Measurements from ENCODE around the gene COL25A1. TPM values are rescaled to one million over a fixed set of nuclear protein-coding genes. Genes with fewer than 3 reads are reported as not detected.

Gene COL25A1
- total RNA-seq, 1 donor from 2014 or later, result 0.35 TPM

DNA sequence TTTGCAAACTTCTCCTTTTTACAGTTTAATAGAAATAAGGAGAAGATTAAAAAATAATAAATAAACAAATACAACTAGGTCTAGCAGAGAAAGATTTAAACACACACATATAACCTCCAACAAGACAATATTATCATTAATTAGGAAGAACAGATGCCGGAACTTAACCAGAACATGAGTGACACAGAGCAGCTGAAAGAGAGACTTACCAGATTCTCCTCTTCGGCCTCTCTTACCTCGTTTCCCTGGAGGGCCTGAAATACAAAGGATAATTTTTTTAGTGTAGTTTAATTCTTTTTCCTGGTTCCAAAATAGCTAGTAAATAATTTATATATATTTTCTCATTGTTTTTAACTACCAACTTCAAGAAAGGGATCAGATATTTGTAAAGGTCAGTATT, 252.5 kb downstream of the COL25A1 start:
- TF ChIP-seq, protein P1, sequence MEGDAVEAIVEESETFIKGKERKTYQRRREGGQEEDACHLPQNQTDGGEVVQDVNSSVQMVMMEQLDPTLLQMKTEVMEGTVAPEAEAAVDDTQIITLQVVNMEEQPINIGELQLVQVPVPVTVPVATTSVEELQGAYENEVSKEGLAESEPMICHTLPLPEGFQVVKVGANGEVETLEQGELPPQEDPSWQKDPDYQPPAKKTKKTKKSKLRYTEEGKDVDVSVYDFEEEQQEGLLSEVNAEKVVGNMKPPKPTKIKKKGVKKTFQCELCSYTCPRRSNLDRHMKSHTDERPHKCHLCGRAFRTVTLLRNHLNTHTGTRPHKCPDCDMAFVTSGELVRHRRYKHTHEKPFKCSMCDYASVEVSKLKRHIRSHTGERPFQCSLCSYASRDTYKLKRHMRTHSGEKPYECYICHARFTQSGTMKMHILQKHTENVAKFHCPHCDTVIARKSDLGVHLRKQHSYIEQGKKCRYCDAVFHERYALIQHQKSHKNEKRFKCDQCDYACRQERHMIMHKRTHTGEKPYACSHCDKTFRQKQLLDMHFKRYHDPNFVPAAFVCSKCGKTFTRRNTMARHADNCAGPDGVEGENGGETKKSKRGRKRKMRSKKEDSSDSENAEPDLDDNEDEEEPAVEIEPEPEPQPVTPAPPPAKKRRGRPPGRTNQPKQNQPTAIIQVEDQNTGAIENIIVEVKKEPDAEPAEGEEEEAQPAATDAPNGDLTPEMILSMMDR (IDR thresholded peaks at IDR 0.05), result no peak

DNA sequence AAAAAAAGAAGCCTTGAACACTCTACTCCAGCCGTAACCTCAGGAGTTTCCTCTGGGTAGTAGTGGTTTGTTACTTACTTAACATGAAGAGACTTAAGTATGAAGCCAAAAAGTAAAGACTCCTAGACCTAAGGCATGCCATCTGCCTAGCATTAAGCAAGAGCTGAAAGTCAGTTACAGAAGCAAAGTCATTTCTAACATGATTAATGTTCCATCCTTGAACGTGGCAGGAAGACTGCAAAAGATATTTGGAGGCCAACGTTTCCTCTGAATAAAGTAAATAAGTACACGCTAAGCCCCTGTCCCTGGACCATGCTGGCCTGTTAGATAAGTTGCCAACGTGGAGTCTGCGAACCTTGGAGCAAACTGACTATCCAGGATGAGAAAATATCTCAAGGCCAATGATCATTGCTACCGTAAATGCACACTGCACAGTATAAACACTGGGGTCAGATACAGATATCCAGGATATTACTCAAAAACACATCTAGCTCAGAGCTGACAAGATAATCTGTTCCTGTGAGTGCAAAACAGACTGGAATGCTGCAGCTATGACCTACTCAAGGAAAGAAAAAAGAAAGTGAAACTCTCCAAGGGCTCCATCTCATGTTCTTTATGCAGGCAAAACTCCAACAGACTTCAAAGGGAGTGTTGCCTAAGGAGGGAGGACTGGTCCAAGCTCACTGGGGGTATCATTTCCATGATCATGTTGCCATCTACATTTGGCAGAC, 255.8 kb downstream of the COL25A1 start:
- DNase-seq (no peak), ATAC-seq (peak; percentile 23 to 41)
- TF ChIP-seq, protein P1 (IDR thresholded peaks at IDR 0.05), result no peak
- intact Hi-C loops (cut with DNase I), result no loop called here
- no peaks in the 10 kb centered on the region for H3K36me3 ChIP-seq
- peaks cover 9% of the 10 kb centered on the region for H3K4me1 ChIP-seq
- H3K4me3 ChIP-seq, result peak overlapping the region; percentile 34
- H3K27ac ChIP-seq, result peak overlapping the region; percentile 46
- H3K9me3 ChIP-seq, result no peaks in the 10 kb centered on the region
- no peaks in the 10 kb centered on the region for H3K27me3 ChIP-seq (ENCODE audit: low read depth)

More for the DNA sequence above, 252.5 kb downstream of the COL25A1 start:
- intact Hi-C loops (cut with DNase I), result no loop called here
- DNase-seq (no peak), ATAC-seq (no peak)
- Histone ChIP-seq H3K27me3 (ENCODE audit: low read depth) (no peaks in the 10 kb centered on the region), H3K27ac (no peak overlapping the region), H3K4me3 (no peak overlapping the region), H3K4me1 (peaks cover 9% of the 10 kb centered on the region), H3K36me3 (no peaks in the 10 kb centered on the region), H3K9me3 (no peaks in the 10 kb centered on the region)

DNA sequence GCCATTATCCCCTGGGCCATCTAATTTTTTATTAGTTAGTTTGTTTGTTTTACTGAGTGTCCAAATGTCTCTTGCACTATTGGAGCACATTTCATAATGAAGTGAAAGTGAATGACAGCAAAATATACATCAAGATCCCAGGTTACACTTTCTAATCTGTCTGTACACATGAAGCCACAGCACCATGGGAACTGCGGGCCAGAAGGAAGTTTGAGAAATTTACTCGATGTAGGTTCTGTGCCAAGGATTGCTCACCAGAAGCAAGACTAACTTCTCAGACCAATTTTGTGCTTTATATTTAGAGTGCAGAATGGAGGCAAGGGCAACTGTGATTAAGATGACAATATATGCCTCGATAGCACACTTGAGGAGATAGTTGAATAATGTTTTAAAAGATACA, 258.0 kb downstream of the COL25A1 start:
- TF ChIP-seq, protein P1 (IDR thresholded peaks at IDR 0.05), result no peak
- no peak for DNase-seq
- no peak for ATAC-seq
- Histone ChIP-seq H3K4me1 (peaks cover 9% of the 10 kb centered on the region), H3K27me3 (ENCODE audit: low read depth) (no peaks in the 10 kb centered on the region), H3K27ac (no peak overlapping the region), H3K4me3 (no peak overlapping the region), H3K9me3 (no peaks in the 10 kb centered on the region), H3K36me3 (no peaks in the 10 kb centered on the region)
- intact Hi-C loops (cut with DNase I), result no loop called here

DNA sequence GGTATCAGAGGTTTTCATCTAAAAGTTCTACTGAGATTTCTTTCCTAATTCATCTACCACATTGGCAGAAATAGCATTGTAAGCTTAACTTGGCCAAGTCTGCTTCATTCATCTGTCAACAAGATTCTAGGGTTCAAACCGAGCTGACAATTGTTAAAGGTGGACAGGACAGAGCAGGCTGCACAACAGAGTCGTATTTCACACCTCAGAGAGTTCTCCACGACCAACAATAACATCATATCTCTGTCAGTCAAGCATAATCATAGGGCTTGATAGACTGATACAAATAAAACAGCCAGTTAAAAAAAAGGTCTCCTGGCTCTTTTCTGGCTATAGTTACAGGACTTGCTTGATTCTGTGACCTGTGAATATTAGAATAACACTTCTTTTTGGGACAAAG, 259.2 kb downstream of the COL25A1 start:
- H3K4me1 ChIP-seq, result peaks cover 9% of the 10 kb centered on the region

DNA sequence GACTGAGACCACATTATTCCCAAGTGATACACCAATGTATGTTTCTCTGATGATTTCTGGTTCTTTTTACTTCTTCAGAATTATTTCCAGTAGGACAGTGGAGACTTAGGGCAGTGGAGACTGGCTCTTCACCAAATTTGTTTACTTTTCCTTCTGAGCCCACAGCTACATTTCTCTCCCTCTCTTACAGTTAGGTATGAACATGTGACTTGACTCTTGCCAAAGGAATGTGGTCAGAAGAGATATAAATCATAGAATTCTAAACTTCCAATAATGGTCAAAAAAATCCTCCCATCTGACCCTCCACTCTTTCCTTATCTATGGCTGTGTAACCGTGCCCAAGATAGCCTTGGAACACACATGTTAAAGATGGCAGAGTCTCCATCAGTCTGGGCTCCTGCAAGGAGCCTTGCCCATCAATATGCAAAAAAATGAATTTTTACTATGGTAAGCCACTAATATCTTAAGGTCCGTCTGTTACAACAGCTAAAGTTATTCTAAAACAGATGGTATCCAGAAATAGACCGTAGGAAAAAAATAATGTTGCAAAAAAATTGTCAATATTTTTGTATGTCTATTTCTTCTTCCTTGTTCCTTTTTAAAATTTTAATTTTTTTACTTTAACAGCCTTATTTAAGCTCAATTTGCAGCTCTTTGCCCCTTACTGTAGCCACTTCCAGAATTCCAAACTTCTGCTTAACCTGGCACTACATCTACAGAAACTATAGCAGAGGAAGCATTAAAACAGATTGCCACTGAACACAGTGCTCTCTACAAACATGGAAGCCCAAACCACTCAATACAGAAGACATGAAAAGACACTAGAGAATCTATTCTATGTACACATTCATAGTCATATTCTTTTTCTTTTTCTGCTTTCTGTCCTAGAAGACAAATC, 260.7 kb downstream of the COL25A1 start:
- DNase-seq, result no peak
- no peaks in the 10 kb centered on the region for H3K9me3 ChIP-seq
- H3K27ac ChIP-seq, result no peak overlapping the region
- H3K4me3 ChIP-seq, result no peak overlapping the region
- intact Hi-C loops (cut with DNase I), result no loop called here
- H3K27me3 ChIP-seq (ENCODE audit: low read depth), result no peaks in the 10 kb centered on the region
- H3K36me3 ChIP-seq, result no peaks in the 10 kb centered on the region
- no peak for ATAC-seq
- TF ChIP-seq, protein P1 (IDR thresholded peaks at IDR 0.05), result no peak
- peaks cover 5% of the 10 kb centered on the region for H3K4me1 ChIP-seq

More for the DNA sequence above, 259.2 kb downstream of the COL25A1 start:
- intact Hi-C loops (cut with DNase I), result no loop called here
- no peak for ATAC-seq
- no peak for DNase-seq
- Histone ChIP-seq H3K27ac (no peak overlapping the region), H3K9me3 (no peaks in the 10 kb centered on the region), H3K36me3 (no peaks in the 10 kb centered on the region), H3K4me3 (no peak overlapping the region), H3K27me3 (ENCODE audit: low read depth) (no peaks in the 10 kb centered on the region)
- TF ChIP-seq, protein P1 (IDR thresholded peaks at IDR 0.05), result no peak
